Measurements from ENCODE around the gene NGEF.

Gene NGEF

DNA sequence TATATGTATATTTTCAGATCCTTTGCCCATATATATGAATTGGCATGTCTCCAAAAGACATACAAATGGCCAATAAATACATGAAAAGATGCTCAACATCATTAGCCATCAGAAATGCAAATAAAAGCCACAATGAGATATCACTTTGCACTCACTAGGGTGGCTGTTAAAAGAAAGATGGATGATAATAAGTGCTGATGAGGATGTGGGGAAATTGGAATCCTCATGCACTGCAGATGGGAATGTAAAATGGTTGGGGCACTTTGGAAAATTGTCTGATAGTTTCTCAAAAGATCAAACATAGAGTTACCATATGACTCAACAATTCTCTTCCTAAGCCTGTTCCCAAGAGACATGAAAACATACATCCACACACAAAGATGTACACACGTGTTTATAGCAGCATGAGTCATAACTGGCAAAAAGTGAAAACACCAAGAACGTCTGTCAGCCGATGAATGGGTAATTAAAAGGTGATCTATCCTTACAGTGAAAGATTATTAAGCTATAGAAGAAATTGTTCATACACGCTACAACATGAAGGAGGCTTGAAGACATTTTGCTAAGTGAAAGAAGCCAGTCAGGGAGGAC is 19.7 kb downstream of the NGEF start:
- DNase-seq, result no peak

GRCh38 chr2:232986155-232986554 is 26.9 kb downstream of the NGEF start:
- DNase-seq, result no peak

DNA sequence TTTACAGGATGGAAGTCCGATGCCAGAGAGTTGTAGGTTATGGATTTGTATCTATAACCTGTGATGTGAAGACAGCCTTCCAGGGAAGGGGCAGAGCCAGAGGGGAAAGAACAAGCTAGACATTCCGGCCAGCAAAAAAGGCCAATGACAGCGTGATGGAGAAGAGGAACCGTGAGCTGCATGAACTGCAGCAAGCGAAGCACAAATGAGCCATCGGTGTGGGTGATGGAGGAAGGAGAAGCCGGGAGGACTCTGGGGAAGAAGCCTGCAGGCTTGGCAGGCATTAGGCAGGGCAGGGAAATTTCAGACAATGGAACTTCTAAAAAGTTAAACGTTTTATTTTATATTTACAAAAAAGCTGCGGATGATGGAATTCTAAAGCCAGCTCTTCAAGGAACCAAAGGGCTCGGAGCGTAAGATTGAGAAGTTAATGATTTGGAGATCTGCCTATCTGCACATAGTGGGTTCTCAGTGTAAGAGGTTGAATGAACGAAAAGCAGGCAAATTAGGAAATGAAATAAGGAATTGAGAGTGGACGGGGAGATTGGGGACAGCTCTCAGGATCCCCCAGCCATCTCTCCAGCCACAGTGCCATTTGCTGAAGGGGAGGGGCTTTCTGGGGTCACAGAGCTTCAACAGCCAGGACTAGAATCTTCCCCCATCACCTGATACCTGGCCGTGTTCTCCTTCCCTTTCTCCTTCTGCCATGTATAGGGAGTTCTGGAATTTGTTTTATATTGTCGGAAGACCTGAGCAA is 28.4 kb downstream of the NGEF start:
- no peak for DNase-seq

DNA sequence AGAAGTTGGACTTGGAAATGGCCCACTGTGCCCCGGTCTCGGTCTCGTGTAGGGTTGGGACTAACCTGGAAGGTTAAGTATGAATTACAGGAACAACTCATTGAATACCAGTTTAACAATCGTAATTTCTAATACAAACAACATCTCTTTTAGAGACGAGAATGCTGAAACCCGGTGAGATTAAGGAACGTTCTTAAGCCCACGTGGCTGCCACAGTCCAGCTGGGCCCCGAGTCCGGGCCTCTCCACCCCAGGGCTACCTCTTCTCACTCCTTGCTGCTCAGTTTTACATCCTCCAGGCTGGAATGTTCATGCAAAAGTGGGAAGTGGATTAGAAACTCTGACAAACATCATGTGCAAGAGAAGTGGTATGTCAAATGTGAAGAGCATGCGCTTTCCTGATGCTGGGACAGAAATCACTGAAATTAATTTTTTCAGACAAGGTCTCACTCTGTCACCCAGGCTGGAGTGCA is 29.4 kb downstream of the NGEF start:
- DNase-seq, result no peak

DNA sequence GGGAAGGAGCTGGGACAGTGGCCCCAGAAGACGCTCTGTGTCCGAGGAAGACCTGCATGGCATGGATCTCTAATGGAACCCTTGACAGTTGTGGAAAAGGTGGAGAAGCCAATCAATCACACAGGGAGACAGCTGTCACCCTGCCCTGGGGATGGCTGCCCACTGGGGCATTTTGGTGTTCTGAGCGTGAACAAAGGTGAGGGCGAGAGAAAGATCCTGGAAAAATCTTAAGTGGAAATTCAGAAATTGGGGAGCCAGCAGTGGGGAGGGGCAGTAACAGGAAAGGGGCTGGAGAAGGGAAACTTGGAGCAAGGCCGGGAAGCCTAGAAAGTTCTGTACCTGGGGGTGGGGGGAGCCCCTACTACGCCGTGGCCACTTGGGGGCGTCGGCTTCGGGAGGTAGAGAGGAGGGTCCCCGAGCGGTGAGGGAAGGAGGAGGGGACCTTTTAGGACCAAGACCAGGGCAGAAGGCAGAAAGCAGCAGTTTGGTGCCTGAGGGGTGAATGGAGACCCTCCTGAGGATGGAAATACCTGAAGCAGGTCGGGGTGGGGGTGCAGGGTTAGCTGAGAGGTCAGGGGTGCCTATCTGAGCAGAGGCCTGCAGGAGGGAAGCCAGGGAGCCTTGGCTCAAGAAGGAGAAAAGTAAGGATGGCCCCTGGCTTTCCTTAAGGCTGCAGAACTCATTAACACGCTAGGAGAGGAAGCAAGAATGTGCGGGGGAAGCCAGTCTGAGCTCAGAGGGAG is 30.0 kb downstream of the NGEF start:
- no peak for DNase-seq

DNA sequence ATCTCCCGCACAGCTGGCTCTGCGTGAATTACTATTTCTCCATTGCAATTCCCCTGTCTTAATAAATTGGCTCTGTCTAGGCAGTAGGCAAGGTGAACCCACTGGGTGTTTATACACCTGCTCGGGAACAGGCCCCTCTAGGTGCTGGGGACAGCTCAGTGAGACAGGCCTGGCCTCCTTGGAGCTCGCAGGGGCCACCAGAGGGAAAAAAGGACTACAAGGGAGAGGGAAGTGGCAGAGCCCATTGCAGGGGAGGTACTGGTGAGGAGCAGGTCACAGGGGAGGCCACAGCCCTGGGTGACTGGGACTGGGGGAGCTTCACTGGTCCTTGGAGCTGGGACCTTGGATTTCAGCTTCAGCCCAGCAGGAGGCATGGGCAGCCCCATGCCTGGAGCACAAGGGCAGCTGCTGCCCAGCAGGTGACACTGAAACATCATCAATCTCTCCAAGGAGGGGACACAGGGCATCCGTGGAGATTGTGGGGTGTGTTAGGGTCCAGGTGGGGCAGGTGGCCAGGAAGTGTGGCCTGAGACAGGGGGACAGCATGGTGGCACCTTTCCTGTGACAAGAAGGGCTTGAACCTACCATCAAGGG is 31.2 kb downstream of the NGEF start:
- no peak for DNase-seq

GRCh38 chr2:232981356-232981755 is 31.7 kb downstream of the NGEF start:
- no peak for DNase-seq

GRCh38 chr2:232980683-232981082 is 32.4 kb downstream of the NGEF start:
- DNase-seq, result no peak

GRCh38 chr2:232979871-232980461 is 33.1 kb downstream of the NGEF start:
- no peak for DNase-seq

GRCh38 chr2:232977438-232977971 is 35.6 kb downstream of the NGEF start:
- no peak for DNase-seq

DNA sequence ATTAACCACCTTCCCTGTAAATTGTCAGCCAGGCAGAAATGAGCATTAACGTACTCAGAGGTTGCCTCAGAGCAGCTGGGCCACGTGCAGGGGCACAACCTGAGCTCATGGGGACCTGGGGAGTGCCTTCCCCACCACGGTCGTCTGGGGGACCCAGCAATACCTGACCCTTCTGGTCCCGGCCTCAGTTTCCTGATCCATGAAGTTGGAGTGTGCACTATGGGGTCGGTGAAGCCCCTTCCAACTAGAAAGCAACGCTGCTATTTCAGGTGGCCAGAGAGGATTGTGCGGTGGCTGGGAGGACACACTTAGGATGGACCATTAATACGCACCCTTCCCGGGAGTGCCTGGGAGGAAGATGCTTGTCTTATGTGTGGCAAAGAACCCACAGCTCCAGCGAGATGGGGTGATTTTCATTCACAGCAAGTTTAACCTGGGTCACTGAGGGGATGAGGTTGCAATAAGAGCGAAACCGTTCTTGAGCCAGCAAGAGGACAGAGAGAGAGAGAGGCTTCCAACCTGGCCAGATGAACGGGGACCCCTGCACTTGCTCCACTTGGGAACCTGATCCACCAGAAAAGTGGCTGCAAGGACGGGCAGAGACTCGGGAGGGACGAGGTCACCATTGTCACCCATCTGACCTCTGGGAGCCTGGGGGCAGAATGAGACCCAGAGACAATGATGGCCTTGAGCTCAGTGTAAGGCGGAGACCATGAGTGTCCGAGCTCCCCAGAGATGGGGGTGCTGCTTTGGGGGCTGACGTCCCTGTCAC is 36.2 kb downstream of the NGEF start:
- DNase-seq, result no peak

GRCh38 chr2:232976176-232976575 is 36.9 kb downstream of the NGEF start:
- DNase-seq, result no peak

- DNase-seq, result no peak
Measured at GRCh38 chr2:232974396-232974795, 38.7 kb downstream of the NGEF start.

DNA sequence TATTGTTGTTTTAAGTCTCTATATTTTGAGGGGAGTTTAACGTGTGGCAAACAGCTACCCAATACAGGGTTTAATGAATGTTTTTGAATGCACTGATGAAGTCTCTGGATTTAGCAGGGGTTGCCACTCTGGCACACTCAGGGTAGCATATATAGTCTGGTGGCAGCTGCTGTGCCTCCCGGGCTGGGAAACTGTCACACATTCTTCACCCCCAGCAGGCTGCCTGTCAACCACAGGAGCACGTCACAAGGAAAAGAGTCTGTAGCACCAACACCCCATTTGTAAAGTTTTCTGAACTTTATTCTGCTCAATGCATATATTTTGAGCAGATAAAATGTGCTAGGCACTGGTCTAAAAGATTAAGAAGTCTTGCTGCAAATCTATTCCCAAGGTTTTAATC is 39.3 kb downstream of the NGEF start:
- DNase-seq, result no peak

- DNase-seq, result no peak
Measured at GRCh38 chr2:232973011-232973735, 39.9 kb downstream of the NGEF start.

DNA sequence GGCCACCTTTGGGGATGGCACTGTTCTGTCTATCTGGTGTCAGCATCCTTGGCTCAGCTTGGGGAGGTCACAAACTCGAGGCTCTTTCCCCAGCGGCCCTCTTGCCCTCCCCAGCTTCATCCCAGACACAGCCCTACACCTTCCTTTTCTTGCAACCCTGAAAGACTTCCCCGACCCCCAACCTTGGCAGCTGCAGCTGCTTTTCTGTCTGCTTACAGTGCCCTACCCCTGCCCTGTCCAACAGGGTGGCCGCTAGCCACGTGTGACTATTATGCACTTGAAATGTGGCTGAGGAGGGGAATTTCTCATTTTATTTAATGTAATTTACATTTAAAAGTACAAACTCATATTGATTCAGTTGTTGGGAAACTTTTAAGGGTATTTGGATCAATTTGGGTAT is 41.3 kb downstream of the NGEF start:
- DNase-seq, result no peak

DNA sequence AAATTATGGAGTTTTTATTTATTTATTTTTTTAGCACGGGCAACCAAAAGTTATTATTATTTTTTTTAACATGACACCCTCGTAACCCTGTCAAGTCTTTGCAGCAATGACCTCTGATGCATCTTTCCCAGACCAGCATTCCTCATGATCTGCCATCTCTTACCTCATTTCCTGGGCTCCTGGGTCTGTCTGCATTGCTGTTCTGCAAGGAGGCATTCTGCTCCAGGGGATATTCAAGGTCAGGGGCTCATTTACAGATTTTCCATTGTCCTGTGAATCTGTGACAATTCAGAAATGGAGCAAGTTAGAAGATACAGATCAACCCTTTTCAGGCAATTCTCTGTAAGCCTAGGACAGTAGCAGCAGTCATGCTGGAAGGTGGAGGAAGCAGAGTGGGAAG is 43.0 kb downstream of the NGEF start:
- DNase-seq, result no peak

GRCh38 chr2:232967474-232967873 is 45.6 kb downstream of the NGEF start:
- no peak for DNase-seq

DNA sequence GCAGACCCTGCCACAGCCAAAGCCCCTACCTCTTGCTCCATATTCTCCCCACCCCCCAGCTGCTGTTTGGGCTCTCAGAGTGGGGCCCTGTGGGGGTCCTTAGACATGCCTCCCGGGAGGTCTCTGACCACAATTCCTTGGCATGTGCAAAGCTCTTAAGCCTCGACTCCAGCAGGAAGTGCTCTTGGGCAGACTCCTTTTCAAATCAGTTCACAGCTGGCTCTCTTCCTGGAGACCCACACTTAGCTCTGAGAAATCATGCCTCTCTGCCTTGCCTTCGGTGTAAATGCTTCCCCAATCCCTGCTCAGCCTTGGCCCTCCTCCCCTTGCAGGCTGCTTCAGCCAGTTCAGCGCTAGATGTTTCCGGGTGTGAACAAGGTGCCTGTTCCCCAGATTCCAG is 46.9 kb downstream of the NGEF start:
- DNase-seq, result no peak

DNA sequence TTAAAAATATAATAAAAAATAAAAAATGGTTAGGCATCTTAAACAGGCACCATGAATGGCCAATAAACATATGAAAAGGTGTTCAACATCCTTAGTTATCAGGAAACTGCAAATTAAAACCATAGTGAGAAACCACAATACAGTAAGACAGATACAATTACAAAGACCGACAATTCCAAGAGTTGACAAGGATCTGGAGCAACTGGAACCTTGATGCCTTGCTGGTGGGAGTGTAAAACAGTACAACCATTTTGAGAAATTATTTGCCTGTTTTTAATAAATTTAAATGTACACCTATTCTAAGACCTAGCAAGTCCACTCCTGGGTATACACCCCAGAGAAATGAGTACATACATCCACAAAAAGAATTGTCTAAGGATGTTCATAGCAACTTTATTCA is 49.1 kb downstream of the NGEF start:
- DNase-seq, result no peak

DNA sequence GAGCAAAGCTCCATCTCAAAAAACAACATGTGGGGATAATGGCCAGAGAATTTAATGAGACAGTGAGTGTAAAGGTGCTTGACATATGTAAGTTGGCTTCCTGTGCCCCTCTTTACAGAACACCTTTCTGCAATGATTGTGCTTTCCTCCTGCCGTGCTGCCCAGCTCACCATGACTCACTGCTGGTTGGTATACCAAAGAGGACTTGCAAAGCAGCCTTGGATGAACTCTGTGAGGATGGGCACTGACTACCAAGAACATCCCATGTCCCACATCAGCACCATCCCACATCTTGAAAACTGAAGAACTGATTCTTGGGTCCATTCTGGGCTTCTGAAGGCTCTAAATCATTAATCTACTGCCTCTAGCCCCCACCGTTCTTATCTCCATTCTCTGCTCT is 52.2 kb downstream of the NGEF start:
- DNase-seq, result no peak

DNA sequence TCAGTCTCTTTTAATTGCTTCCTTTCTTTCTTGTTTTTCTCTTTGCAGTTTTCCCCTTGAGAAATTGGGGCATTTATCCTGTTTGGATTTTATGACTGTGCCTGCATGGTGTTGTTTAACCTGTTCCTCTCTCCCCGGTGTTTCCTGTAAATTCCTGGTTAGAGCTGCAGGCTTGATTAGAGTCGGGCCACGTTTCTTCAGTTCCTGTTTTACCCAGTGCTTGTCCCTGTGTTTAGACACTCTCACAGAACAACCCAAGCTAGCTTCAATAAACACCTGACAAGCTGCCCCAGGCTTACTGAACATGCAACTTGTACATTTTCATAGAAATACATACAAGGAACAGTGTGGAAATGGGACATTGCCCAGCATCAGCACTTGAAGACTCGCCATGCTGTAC is 53.9 kb downstream of the NGEF start:
- DNase-seq, result no peak
